GM21367 (cell line): ENCODE data around the gene SYTL3.
"Not testable (repeated sequence)": the region's sequence is repeated elsewhere in the genome, so short reads cannot be mapped to it uniquely, and the experiment has no call there.

Experiments used
- ATAC-seq: cut with Tn5 transposase; IDR thresholded peaks from one replicate; pipeline ENCODE4 v1.9.1; 2021; ENCODE audit not compliant: unreplicated experiment

The SYTL3 gene

DNA sequence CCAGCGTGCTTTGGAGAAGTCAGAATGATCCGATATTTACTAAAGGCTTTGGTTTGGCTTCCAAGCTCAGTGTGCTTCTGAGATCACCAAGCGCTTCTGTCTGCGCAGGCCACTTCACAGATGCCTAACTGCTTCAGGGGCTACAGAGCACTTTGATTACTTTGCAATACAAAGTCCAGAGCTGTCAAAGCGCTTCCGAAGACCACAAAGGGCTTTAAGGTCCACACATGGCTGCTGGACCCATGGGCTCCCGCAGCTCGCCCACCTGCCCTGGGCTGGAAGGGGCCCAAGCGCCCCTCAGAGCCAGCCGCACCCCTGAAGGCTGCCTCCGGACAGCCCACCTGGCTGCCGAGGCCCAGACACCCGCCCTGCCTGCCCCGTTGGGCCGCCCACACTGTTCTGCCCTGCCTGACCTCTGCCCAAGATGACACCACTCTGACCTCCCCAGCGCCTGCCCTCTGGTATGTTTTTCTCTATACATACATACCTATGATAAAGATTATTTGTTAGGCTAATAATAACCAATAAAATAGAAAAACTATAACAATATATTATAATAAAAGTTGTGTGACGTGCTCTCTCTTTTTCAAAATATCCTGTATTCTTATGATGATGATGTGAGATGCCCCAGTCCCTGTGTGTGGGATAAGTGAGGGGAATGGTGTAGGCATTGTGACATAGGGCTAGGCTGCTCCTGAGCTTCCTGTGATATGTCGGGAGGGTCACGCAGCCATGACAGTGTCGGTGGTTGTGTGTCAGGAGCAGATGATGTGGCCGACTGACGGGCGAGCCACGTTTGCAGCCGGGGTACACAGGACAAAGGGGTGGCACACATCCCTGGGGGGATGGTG is 27.9 kb upstream of the SYTL3 start:
- ATAC-seq, result no peak

DNA sequence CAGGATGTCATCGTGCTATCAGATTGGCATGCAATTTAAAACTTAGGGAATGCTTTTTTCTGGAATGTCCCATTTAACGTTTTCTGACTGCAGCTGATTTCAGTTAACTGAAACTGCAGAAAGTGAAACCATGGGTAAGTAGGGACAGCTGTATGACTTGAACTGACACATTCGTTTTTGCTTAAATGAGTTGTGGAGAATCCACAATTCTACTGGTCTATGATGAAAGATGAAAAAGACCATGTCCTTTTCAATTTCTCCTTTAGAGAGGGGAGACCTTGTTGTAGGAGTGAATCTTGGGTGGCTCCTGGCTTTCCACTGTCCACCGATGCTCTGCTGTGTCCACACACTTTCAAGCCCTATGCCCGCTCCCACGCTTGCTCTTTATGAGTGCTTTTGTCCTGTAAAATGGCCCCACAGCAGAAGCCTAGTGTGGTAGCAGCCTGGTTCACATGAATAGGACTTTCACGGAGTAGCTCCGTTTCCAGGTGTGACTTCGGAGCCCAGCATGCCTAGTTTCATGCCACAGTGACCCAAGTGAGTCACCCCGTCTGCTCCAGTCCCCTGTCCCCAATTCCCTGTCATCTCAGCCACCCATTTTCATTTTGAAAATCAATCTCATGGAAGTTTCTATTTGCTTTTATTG is 27.2 kb upstream of the SYTL3 start:
- no peak for ATAC-seq

DNA sequence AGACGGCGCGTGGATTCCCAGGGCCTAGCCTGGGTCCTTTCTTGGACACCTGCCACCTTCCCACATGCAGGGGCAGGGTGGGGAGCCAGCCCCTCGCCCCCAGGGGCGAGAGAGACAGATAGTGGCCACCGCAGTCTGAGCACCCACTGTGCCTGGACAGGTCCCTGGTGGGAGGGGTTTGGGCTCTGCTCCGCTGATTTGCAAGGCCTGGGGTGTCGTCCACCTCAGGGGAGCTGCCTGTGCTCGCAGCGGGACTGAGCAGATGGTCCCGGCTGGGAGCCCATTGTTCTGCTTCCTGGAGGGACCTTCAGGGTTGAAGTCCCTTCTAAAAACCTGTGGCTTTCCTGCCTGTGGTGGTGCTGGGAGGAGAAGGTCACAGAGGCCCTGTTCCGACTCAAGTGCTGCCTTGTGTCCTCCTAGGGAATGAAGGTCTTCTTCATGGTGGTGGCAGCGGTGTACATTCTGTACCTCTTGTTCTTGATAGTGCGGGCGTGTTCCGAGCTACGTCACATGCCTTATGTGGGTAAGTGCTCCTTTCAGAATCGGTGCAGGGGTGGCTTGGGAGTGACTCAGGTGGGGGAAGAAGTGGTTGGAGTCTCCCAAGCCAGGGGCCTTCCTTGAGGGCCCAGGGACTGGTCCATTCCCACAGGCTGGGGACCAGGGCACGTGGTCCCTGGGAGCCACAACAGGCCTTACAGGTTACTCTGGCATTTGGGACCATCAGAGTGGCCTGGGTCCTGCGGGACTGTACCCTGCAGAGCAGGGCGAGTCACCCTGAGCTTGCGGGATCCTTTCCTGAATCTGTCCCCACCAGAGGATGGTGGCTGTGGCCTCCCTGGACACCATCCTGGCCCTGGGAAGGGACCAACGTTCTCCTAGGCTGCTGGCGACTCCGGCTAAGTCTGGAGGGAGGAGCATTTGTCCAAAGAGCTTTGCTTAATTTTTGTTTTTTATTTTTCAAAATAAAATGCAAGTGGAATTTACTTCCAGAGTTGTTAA is 24.9 kb upstream of the SYTL3 start:
- no peak for ATAC-seq

DNA sequence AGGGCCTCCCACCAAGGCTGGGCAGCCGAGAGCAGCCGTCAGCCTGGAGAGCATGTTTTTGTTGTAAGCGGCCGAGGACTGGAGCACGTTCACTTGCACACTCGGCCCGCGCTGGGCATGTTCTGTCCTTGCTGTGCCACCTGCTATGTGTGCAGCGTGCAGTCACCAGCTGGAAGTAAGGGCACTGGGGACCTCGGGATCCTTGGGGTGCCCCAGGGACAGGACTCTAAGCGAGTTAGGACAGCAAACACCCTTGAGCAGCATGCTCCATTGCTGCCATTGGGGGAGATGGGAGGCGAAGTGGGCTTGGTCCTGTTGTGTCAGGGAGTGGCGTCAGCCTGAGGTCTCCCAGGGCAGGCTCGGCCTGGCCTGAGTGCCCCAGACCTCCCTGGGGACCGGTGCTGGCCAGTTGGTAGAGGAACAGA is 24.0 kb upstream of the SYTL3 start:
- no peak for ATAC-seq

DNA sequence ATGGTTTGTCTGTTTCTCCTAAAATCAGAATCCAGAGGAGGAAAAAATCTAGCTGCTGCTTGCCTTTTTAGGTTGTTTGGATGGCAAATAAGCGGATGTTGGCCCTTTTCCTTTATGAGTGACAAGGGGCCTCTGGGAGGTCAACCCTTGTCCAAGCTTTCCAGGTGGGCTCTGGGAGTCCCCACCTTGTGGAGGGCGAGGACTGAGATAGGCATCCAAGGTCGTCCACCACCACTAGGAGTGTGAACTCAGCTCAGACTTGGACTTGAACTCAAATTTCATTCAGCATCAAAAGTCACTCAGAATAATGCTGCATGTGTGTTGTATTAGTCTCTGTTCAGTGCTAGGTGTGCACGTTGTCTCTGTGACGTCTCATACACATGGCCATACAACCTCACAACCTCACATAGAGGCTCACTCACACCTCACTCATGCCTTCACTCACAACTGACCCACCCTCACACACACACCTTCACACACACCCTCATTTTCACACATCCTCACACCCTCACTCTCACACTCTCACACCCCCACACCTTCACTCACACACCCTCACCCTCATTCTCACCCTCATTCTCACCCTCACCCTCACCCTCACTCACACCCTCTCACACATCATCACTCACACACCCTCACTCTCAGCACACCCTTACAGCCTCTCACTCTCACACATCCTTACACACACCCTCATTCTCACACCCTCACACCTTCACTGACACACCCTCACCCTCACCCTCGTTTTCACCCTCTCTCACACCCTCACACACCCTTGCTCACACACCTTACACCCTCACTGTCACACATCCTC is 23.3 kb upstream of the SYTL3 start:
- ATAC-seq, result no peak

DNA sequence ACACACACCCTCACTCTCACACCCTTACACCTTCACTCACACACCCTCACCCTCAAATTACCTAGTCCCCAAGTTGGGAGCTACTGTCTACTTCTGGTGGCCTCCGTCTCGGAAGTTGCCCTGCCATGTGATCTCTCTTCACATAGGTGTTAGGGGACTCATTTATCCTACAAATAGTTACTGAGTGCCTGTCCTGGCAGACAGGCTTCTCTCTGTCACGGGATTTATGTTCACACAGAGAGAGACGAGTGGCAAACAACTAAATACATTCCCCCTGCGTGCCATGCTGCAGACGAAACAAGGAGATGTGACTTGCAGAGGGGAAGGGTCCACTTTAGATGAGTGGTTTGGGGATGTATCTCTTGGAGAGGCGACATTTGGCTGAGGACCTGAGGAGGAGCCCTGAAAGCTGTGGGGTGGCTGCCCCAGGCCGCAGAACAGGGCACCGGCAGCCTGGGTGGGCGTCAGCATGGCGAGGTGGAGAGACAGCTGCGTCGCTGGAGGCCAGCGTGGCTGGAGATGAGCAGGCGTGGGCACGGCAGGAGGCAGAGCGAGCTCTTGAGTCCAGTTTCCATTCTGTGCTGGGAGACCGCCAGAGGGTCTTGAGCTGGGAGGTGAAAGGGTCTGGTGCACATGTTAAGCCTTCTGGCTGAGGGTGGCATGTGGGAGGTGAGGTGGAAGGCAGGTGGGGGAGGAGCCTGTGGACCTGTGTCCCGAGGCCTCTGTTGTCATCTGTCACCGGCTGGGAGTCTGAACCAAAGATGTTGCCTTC is 22.5 kb upstream of the SYTL3 start:
- no peak for ATAC-seq

DNA sequence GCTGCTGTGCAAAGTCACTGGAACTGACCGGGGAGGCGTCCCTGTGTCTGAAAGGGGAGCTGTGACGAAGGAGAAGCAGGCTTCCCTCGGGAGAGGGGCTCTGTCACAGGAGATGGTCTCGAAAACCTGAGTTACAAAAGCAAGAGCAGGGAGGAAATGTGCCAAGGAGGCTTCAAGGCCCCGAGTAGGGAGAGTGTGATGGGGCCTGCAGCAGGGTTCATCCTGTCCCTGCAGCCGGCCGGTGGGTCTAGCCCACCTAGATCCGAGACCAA is 22.0 kb upstream of the SYTL3 start:
- no peak for ATAC-seq

DNA sequence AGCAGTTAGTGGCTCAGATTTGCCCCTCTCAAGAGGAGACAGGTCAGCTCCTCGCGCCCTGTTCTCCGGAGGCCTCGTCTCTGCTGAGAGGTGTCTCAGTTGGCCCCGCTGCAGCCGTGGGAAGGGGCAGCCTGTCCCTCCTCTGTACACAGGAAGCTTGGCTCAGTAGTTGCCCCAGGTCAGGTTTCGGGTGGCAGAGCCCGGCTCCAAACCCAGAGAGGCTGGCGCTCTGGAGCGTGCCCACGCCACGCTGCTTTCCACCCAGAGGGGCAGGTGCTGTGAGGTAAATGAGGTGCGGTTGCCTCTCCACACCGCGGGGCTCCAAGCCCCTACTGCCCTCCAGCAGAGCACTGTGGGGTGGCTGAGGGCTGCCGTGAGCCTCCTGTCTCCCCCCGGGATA is 21.3 kb upstream of the SYTL3 start:
- ATAC-seq, result no peak

DNA sequence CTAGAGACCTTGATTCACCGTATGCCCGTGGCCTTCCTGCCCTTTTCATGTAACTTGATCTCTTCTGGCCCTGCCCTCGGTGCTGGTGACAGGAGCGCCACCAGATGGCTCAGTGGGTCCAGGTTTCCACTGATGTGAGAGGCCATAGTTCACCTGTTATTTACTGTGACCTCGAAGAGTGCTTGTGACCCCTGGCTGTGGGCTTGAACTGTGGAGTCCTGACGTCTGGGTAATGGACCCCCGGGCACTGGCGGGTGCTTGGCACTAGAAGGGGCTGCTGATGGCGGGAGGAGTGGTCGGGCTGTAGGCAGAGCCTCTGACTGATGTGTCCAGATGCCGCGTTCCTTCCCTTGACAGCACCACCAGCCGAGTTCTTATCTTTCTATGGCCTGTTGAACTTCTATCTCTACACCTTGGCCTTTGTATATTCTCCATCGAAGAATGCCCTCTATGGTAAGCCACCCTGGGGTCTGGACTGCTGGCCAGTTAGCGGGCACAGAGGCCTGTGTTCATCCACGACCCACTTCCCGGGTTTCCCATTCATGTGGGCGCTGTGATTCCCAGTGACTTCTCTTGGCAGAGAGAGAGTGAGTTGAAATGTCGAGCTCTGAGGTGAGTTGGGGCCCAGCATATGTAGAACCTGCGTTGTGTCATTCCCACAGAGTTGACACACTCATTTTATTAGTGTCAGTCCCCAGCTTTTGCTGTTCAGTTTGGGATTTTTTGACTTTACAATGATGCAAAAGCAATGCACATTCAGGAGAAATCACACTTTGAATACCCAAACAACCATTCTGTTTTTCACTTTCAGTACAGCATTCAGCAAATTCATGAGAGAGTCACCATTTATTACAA is 20.3 kb upstream of the SYTL3 start:
- ATAC-seq, result no peak

DNA sequence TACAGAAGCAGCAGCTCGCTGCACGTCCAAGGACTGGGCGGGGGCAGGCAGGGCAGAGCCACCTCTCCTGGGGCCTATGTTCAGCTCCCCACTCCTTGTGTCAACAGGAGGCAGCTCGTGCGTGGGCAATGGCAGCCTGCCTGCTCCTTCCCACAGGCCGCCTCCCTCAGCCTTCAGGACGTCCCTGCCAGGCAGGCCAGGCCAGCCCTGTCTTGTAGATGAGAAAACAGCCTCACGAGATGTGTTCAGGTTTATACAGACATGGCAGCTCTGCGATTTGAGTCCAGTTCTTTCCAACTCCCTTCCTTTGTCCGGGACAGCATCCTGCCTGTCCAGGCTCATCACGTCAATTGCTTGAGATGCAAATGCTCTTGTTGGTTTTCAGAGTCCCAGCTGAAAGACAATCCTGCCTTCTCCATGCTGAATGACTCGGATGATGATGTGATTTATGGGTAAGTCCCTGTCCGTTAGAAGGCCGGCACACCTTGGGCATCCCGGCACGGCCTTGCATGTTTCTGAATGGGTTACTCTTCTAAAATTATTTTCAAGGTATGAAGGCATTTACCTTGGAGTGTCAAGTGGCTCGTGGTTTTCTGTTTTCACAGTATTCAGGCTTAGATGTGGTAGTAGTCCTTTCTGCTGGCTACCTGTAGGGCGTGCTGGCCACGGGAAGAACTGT is 18.8 kb upstream of the SYTL3 start:
- no peak for ATAC-seq

DNA sequence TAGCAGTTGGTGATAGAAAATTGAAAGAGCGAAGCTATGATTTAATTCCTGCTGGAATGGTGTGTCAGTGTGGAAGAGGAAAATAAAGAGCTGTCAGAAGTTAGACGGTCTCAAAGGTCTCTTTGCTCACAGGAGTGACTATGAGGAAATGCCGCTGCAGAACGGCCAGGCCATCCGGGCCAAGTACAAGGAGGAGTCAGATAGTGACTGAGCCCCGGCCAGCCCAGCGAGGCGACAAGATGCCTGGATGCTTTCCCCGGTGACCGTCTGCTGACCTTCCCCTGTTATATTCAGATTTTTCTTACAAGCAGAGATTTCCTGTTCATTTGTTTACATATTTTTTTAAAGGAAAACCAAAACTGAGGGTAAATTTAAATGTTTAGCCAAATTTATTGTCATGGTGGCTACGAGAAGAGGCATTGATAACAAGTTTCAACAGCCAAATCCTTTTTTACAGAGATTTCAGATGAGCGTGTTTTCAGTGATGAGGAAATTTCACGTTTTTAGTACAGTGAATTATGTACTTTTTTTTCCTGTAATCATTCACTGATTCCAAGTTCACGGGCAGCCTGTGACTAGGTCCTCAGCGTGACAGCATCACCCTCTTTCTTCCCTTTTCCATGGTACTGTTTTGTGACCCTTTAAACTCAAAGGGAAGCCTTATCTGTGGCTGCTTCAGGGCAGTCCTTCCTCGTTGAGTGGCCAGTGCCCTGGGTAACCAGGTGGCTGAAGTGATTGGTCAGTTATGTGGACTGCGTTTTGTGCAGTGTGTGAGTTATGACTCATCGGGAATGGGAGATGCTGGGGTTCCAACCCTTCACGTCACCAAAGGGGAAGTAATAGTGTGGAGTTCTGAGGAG is 17.9 kb upstream of the SYTL3 start:
- no peak for ATAC-seq

DNA sequence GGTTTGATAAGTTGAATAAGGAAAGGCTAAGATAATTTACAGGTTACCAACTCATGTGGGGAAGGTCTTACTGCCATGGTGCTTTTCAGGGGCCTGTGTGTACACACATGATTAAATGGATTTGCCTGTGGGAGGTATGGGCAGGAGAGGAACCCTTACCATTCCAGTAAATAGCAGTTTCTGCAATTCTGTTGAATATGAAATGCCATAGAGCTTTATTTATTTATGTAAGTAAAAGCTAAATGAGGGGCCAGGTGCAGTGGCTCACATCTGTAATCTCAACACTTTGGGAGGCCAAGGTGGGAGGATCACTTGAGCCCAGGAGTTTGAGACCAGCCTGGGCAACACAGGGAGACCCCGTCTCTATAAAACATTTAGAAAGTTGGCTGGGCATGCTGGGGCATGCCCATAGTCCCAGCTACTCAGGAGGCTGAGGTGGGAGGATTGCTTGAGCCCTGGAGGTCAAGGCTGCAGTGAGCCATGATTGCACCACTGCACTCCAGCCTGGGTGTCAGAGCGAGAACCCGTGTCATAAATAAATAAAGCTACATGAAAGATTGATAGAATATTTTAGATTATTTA is 17.2 kb upstream of the SYTL3 start:
- not testable (repeated sequence) for ATAC-seq

DNA sequence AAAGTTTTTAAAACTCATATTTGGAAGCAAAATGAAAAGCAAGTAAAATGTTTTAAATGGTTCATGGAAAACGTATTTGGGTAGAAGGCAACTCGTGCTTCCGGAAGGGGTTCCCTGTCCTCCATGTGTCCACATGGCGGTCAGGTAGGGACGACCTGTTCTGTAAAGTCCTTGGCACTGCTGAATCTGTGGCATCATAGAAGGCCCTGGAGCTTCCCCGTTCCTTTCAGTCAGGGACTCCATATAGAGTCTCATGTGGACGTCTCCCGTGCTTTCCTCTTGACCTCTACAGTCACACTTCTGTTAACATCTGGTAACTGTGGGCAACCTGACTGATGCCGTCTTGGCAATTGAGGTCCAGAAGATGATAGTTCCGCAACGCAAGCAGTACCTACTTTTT is 16.7 kb upstream of the SYTL3 start:
- no peak for ATAC-seq

DNA sequence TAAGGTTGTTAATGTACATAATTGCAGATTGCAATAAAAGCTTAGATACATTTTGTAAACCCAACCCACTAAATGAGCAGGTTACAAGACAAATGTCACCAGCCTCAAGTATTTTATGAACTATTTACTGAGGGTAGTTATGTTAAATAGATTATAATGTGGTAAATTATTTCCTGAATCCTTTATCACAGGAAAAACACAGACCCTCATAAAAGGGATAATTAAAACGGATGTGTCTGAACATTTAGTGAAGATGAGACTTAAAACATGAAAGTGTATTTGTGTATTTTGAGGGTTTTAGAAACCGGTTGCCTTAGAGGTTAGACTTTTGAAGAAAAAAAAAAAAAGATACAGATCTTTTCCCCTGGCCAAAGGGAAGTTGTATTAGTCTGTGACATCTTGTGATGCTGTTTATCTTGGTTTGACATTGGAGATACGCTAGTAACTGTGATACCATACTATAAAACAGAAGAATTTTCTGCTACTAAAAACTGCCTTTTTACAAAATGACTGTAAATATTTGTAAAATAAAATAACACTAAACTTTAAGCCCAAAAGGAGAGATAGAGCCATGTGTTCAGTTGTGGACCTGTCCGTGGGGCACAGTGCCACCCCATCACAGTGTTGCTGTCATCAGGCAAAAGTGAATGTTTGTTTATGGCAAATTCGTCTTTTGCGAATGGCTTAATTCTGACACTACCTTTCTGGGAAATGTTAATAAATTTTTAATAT is 15.0 kb upstream of the SYTL3 start:
- ATAC-seq, result no peak

DNA sequence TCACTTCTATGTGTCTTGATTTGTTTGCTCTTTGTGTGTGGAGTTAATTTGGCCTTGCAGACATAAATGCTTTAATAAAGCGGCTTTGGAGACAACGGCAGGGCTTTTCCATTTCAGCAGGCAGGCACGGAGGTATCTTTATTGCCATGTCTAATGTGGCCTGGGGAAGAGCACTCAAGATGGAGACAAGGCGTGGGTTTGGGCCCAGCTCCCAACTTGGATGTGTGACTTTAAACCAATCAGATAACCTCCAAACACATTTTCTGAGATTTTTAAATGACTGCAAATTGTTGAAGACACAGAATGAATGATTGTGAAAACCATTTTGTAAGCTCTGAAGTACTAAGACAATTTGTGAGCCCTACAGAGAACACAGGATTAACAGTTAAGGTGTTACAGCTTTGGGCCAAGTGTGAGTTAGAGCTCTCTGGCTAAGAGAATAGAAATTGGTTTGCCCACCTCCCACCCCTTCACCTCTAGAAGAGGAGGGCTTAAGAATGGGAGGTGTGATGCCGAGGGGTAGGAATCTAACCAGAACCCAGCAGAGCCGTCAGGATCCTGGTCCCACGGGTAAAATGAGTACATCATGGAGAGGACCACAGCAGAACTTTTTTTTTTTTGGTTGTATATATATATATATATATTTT is 14.3 kb upstream of the SYTL3 start:
- no peak for ATAC-seq

DNA sequence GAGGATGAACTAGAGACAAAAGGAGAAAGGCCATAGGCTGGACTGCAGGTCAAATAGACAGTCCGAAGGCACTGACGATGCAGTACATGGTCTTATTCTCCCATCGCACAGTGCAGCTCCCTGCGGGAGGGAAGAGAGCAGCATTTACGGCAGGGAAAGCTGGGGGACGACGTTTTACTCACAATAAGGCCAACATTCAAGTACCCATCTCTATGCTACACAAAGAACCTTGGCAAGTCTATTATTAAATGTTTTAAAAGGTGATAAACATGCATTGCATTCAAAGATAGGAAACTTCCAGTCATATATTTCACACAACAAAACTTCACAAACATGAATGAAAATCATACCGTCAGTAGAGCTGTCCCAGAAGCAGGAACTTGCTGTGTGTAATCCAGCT is 13.1 kb upstream of the SYTL3 start:
- no peak for ATAC-seq
